B cell (primary cell): ENCODE data around the gene TFF2. TPM values are rescaled to one million over a fixed set of nuclear protein-coding genes. Genes with fewer than 3 reads are reported as not detected.

Source experiments
- ATAC-seq: fragments of 200-7000 bp; cut with Tn5 transposase; one replicate; pipeline ENCODE4 v1.10.0; 2021; ENCODE audit warnings: low read depth, mild to moderate bottlenecking, moderate number of reproducible peaks, moderate library complexity
- CTCF ChIA-PET: fragments of 350-600 bp; sonication (Branson Sonifier 250); formaldehyde crosslinking; loops from one replicate; lab custom pipeline; 2021; ENCODE audit warnings: antibody characterized with exemption, inconsistent platforms; lab: Charles Lee
- POLR2A ChIA-PET: fragments of 350-600 bp; sonication (Branson Sonifier 250); formaldehyde crosslinking; loops from one replicate; lab custom pipeline; 2021; ENCODE audit warnings: antibody characterized with exemption; lab: Charles Lee
- DNase-seq: peaks from one replicate; pipeline ENCODE4 v3.0.0; 2013
- H2AFZ ChIP-seq: 2 replicates; pipeline ENCODE4 v1.6.1; 2012; ENCODE audit warnings: mild to moderate bottlenecking, low read depth, low read length; ENCODE audit not compliant: insufficient read depth, poor library complexity, severe bottlenecking
- H3K27ac ChIP-seq, 2 donors: 1 replicate in 1 of 2; 2 replicates in 1 of 2; pipeline ENCODE4 v1.5.1; 2012 to 2013; ENCODE audit warnings: low read length in 2 of 2, mild to moderate bottlenecking in 2 of 2, moderate library complexity in 1 of 2
- H3K27me3 ChIP-seq, 4 experiments: fragments of 200-600 bp in 1 of 4; sonication (generic) in 1 of 4; replicated peaks in 1 of 4; 1 replicate in 2 of 4; 2 replicates in 2 of 4; pipeline versions ENCODE4 v1.6.1 to v1.7.0; 2013 to 2016; ENCODE audit warnings: low read length in 3 of 4, mild to moderate bottlenecking in 2 of 4, mixed read lengths in 1 of 4, moderate library complexity in 1 of 4; ENCODE audit not compliant: insufficient read depth in 4 of 4, control insufficient read depth in 3 of 4; ENCODE audit errors: control extremely low read depth in 1 of 4
- H3K36me3 ChIP-seq, 2 experiments: replicated peaks in 1 of 2; 1 replicate in 1 of 2; 2 replicates in 1 of 2; pipeline versions ENCODE4 v1.6.1 to v1.7.1; 2013; ENCODE audit warnings: low read length in 1 of 2; ENCODE audit not compliant: insufficient read depth in 2 of 2, control insufficient read depth in 1 of 2; ENCODE audit errors: control extremely low read depth in 1 of 2, extremely low read depth in 1 of 2
- H3K4me1 ChIP-seq, 2 donors: fragments of 200-600 bp in 1 of 2; sonication (generic) in 1 of 2; 1 replicate in 1 of 2; 2 replicates in 1 of 2; pipeline versions ENCODE4 v1.5.1 to v1.6.1; 2013 to 2017; ENCODE audit warnings: low read length in 2 of 2; ENCODE audit not compliant: control insufficient read depth in 2 of 2, insufficient read depth in 2 of 2
- H3K4me2 ChIP-seq: replicated peaks from 2 replicates; pipeline ENCODE3; 2012; ENCODE audit warnings: mild to moderate bottlenecking, low read depth, low read length; ENCODE audit not compliant: poor library complexity, severe bottlenecking
- H3K4me3 ChIP-seq, 5 experiments: fragments of 200-600 bp in 1 of 5; sonication (generic) in 1 of 5; 1 replicate in 3 of 5; 2 replicates in 2 of 5; pipeline versions ENCODE4 v1.5.1 to v1.7.0; 2011 to 2016; ENCODE audit warnings: low read length in 4 of 5, mild to moderate bottlenecking in 4 of 5, low read depth in 2 of 5, control low read depth in 1 of 5, moderate library complexity in 1 of 5; ENCODE audit not compliant: insufficient read depth in 1 of 5; ENCODE audit errors: control extremely low read depth in 1 of 5, extremely low read depth in 1 of 5
- H3K79me2 ChIP-seq: fragments of 200-600 bp; sonication (generic); one replicate; pipeline ENCODE4 v1.6.0; 2016; ENCODE audit warnings: low read length; ENCODE audit not compliant: control insufficient read depth, insufficient read depth
- H3K9ac ChIP-seq: fragments of 200-600 bp; sonication (generic); 2 replicates; pipeline ENCODE4 v1.6.1; 2017; ENCODE audit warnings: mild to moderate bottlenecking, low read length, moderate library complexity
- H3K9me3 ChIP-seq, 3 donors: one replicate each; pipeline versions ENCODE4 v1.6.1 to v1.7.1; 2013; ENCODE audit warnings: low read length in 2 of 3; ENCODE audit not compliant: control insufficient read depth in 2 of 3, insufficient read depth in 1 of 3; ENCODE audit errors: control extremely low read depth in 1 of 3
- H4K20me1 ChIP-seq: 2 replicates; pipeline ENCODE4 v1.6.0; 2012; ENCODE audit warnings: mild to moderate bottlenecking, low read length; ENCODE audit not compliant: insufficient read depth, control insufficient read depth, poor library complexity, severe bottlenecking
- H3K27ac Mint-ChIP-seq: one replicate; pipeline ENCODE4 v1.8.0; 2021; ENCODE audit warnings: mixed read lengths
- H3K27me3 Mint-ChIP-seq: one replicate; pipeline ENCODE4 v1.8.0; 2021; ENCODE audit warnings: mixed read lengths
- H3K4me1 Mint-ChIP-seq: one replicate; pipeline ENCODE4 v1.8.0; 2021; ENCODE audit warnings: mixed read lengths
- H3K4me3 Mint-ChIP-seq: one replicate; pipeline ENCODE4 v1.8.0; 2021; ENCODE audit warnings: mixed read lengths
- H3K9me3 Mint-ChIP-seq: one replicate; pipeline ENCODE4 v1.8.0; 2022; ENCODE audit warnings: mixed read lengths; ENCODE audit not compliant: insufficient read depth
- EZH2 ChIP-seq: IDR thresholded peaks from 2 replicates; pipeline ENCODE4 v1.6.1; 2012; ENCODE audit warnings: borderline replicate concordance, low read depth, mild to moderate bottlenecking, moderate library complexity, low read length; ENCODE audit not compliant: insufficient read depth, poor library complexity, severe bottlenecking
- WGBS: methylation state at CpG from one replicate; pipeline ENCODE4 v1.1.5; 2013; ENCODE audit warnings: missing lambda C conversion rate; ENCODE audit not compliant: insufficient coverage; 5-methylcytosine and 5-hydroxymethylcytosine counted together
- intact Hi-C: fragments of 100-400 bp; cut with micrococcal nuclease; formaldehyde crosslinking; loops from one replicate; pipeline ENCODE4 v1.10.0; 2022
- polyA plus RNA-seq: library from polyadenylated mRNA; depleted of rRNA; stranded (reverse); fragments of >200 nt; gene quantifications from 2 replicates; pipeline ENCODE4 v1.2.3, GENCODE V29; 2012
- total RNA-seq, 2 donors: library from RNA; stranded (reverse); fragments of 120-200 nt in 1 of 2; gene quantifications; 1 replicate in 1 of 2; 2 replicates in 1 of 2; pipeline versions ENCODE4 v1.2.3 to v1.2.4, GENCODE V29; 2013 to 2022
- TF ChIP-seq, protein P1 (sequence below): fragments of 200-600 bp; IDR thresholded peaks from one replicate; pipeline ENCODE4 v1.8.0; 2022; ENCODE audit warnings: antibody characterized with exemption, mild to moderate bottlenecking

TFF2 gene
- total and polyA plus RNA-seq, 2 donors (not counting 1 experiment from before 2014, with no cell fraction given), result not detected

DNA sequence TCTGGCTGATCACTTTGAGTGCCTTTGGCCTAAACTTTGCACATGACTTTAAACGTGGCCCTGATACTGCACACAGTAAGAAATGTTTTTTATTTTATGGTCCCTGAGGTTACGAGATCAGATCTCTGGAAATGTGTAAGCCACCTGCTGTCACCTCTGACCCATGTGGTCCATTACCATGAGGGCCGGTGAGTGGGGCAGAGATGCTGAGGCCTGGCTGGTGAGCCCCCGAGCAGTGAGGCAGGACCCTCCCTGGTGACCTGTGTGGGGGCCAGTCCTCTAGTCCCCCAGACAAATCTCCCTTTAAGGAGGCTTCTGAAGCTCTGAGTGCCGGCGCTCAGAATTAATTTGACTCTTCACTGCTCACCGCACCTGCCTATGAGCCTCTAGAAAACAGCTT is 48.0 kb downstream of the TFF2 start:
- no peak for TF ChIP-seq EZH2
- TF ChIP-seq, protein P1, sequence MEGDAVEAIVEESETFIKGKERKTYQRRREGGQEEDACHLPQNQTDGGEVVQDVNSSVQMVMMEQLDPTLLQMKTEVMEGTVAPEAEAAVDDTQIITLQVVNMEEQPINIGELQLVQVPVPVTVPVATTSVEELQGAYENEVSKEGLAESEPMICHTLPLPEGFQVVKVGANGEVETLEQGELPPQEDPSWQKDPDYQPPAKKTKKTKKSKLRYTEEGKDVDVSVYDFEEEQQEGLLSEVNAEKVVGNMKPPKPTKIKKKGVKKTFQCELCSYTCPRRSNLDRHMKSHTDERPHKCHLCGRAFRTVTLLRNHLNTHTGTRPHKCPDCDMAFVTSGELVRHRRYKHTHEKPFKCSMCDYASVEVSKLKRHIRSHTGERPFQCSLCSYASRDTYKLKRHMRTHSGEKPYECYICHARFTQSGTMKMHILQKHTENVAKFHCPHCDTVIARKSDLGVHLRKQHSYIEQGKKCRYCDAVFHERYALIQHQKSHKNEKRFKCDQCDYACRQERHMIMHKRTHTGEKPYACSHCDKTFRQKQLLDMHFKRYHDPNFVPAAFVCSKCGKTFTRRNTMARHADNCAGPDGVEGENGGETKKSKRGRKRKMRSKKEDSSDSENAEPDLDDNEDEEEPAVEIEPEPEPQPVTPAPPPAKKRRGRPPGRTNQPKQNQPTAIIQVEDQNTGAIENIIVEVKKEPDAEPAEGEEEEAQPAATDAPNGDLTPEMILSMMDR, result no peak
- Histone ChIP-seq H2AFZ (no peak overlapping the region), H3K27me3 (peaks cover 0 to 17% (median 4%) of the 10 kb centered on the region in 4 experiments), H3K4me3 (no peak overlapping the region), H3K4me2 (no peak overlapping the region), H3K36me3 (peaks cover 0 to under 1% of the 10 kb centered on the region in 2 experiments), H3K9me3 (no peaks in the 10 kb centered on the region), H3K4me1 (peaks cover 0 to 3% of the 10 kb centered on the region in 2 donors), H3K9ac (no peak overlapping the region), H3K79me2 (no peaks in the 10 kb centered on the region), H3K27ac (no peak overlapping the region), H4K20me1 (no peaks in the 10 kb centered on the region)
- WGBS, result 81% methylated on average over 7 of the region's 7 CpGs
- ChIA-PET CTCF (interaction anchor here (1.3 kb wide), 1 partner anchor 9 kb away, joined by 3 read pairs; no protein-coding TSS in a partner anchor), POLR2A (no interaction called here)
- ATAC-seq, result no peak
- no peak for DNase-seq
- Mint-ChIP-seq H3K4me1 (peaks cover 4% of the 10 kb centered on the region), H3K27me3 (peaks cover 13% of the 10 kb centered on the region), H3K4me3 (no peak overlapping the region), H3K9me3 (no peaks in the 10 kb centered on the region), H3K27ac (no peak overlapping the region)
- intact Hi-C loops, result no loop called here

DNA sequence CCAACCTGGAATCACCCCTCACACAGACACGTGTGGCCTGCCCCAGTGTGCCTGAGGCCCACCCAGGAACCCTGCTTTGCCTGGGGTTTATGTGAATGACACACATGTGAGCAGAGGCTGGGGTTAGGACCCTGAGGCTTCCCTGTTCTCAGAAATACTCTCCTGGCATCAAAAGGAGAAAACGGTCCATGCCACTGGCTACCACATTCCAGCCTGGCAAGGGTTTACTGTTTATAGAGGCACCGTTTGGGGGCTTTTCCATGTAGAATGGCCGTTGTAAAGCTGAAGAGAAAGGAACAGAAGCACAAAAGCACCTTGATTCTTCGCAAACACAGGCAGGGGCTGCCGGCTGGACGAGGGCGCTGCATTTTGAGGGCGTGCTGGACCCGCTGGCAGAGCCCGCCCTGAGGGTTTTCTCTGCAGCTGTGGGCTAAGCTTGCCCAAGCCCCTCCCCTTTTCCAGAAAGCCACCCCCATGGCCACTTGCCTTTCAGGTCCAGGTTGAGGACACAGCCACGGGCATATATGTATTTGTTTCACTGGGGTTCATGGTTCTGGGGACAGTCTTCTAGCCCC is 48.6 kb downstream of the TFF2 start:
- Mint-ChIP-seq H3K4me3 (no peak overlapping the region), H3K27ac (no peak overlapping the region), H3K9me3 (no peaks in the 10 kb centered on the region), H3K4me1 (peaks cover 4% of the 10 kb centered on the region), H3K27me3 (peaks cover 7% of the 10 kb centered on the region)
- peaks cover 0 to 6% of the 10 kb centered on the region in 2 experiments for H3K36me3 ChIP-seq
- intact Hi-C loops, result no loop called here
- ChIA-PET POLR2A (no interaction called here), CTCF (interaction anchor here (0.6 to 1.6 kb wide), 3 partner anchors 8 to 91 kb away, joined by 3 to 7 read pairs (median 3); no protein-coding TSS in a partner anchor)
- TF ChIP-seq, protein P1, result no peak
- no peak for TF ChIP-seq EZH2
- H3K27ac ChIP-seq, result no peak overlapping the region
- H3K9me3 ChIP-seq, result no peaks in the 10 kb centered on the region
- ATAC-seq (no peak), DNase-seq (no peak)
- no peaks in the 10 kb centered on the region for H3K4me1 ChIP-seq
- no peaks in the 10 kb centered on the region for H3K79me2 ChIP-seq
- H3K9ac ChIP-seq, result no peak overlapping the region
- no peaks in the 10 kb centered on the region for H4K20me1 ChIP-seq
- peaks cover 0 to 12% (median under 1%) of the 10 kb centered on the region in 4 experiments for H3K27me3 ChIP-seq
- H3K4me3 ChIP-seq, result no peak overlapping the region
- 85% methylated on average over 10 of the region's 12 CpGs for WGBS
- no peak overlapping the region for H3K4me2 ChIP-seq
- H2AFZ ChIP-seq, result no peak overlapping the region
